Prostate gland (tissue), 2 donors: ENCODE results near the gene MOB4.

ENCODE experiments used
- POLR2A ChIP-seq: fragments of 450-650 bp; IDR thresholded peaks from one replicate; pipeline ENCODE4 v1.6.1; 2016; ENCODE audit warnings: antibody characterized with exemption, mild to moderate bottlenecking
- TF ChIP-seq, protein P1 (sequence below), 4 experiments: fragments of 200-600 bp in 2 of 4; fragments of 450-650 bp in 2 of 4; sonication (generic) in 2 of 4; IDR thresholded peaks; 1 replicate in 3 of 4; 2 replicates in 1 of 4; pipeline ENCODE4 v1.5.1; 2016 to 2019; ENCODE audit warnings: antibody characterized with exemption in 4 of 4, mild to moderate bottlenecking in 2 of 4, moderate library complexity in 2 of 4

- TF ChIP-seq, protein P1, sequence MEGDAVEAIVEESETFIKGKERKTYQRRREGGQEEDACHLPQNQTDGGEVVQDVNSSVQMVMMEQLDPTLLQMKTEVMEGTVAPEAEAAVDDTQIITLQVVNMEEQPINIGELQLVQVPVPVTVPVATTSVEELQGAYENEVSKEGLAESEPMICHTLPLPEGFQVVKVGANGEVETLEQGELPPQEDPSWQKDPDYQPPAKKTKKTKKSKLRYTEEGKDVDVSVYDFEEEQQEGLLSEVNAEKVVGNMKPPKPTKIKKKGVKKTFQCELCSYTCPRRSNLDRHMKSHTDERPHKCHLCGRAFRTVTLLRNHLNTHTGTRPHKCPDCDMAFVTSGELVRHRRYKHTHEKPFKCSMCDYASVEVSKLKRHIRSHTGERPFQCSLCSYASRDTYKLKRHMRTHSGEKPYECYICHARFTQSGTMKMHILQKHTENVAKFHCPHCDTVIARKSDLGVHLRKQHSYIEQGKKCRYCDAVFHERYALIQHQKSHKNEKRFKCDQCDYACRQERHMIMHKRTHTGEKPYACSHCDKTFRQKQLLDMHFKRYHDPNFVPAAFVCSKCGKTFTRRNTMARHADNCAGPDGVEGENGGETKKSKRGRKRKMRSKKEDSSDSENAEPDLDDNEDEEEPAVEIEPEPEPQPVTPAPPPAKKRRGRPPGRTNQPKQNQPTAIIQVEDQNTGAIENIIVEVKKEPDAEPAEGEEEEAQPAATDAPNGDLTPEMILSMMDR (IDR thresholded peaks at IDR 0.05), result no peak
- TF ChIP-seq POLR2A, result no peak
These were observed 61.6 kb downstream of the MOB4 start for GRCh38 chr2:197577446-197577845.
